ENCODE results near the gene MOGAT3.

The MOGAT3 gene

GRCh38 chr7:101160910-101161309, 39.9 kb downstream of the MOGAT3 start:
- no peak for DNase-seq (ENCODE audit: low read depth)

GRCh38 chr7:101159696-101160674, 40.9 kb downstream of the MOGAT3 start:
- DNase-seq (ENCODE audit: low read depth) = no peak

- DNase-seq (ENCODE audit: low read depth) = no peak
These were observed 43.8 kb downstream of the MOGAT3 start for GRCh38 chr7:101156866-101157589.

- no peak for DNase-seq (ENCODE audit: low read depth)
These were observed 44.6 kb downstream of the MOGAT3 start for GRCh38 chr7:101156277-101156676.

GRCh38 chr7:101155303-101155702, 45.5 kb downstream of the MOGAT3 start:
- no peak for DNase-seq (ENCODE audit: low read depth)

GRCh38 chr7:101154693-101155102, 46.1 kb downstream of the MOGAT3 start:
- DNase-seq (ENCODE audit: low read depth) = no peak

GRCh38 chr7:101153969-101154692, 46.7 kb downstream of the MOGAT3 start, which contains the start of gene AP1S1:
Gene AP1S1, plus strand, starts transcription at chr7:101154476. Its CDS starts 39 bp downstream, at chr7:101154515.
- peak; percentile 76 for DNase-seq (ENCODE audit: low read depth)

GRCh38 chr7:101151908-101152651, 48.8 kb downstream of the MOGAT3 start:
- no peak for DNase-seq (ENCODE audit: low read depth)

All from activated gamma-delta T cell treated with anti-CD3 and anti-CD28 coated beads, Interleukin-2, amount 50 U/mL, for 16 hours (primary cell).